Stimulated activated CD8-positive, alpha-beta memory T cell treated with anti-CD3 and anti-CD28 coated beads, Interleukin-4, amount 100 ng/mL, for 1 hour (primary cell): ENCODE results near the gene SMG5.

Experiments used
- DNase-seq, 2 donors: peaks; one replicate each; pipeline ENCODE4 v3.0.0-alpha.2; 2020; ENCODE audit warnings: low read depth in 2 of 2, low spot score in 1 of 2

The SMG5 gene

GRCh38 chr1:156213644-156213966, 69.0 kb downstream of the SMG5 start:
- DNase-seq: no peak

- DNase-seq: peak; percentile 90 to 91
Measured at GRCh38 chr1:156212833-156213643, 69.6 kb downstream of the SMG5 start, which contains the start of gene PMF1. Gene PMF1, plus strand, starts transcription at chr1:156213007. Its CDS starts 9 bp downstream, at chr1:156213016.

- DNase-seq: no peak
Measured at GRCh38 chr1:156212130-156212529, 70.5 kb downstream of the SMG5 start.

- DNase-seq: no peak
Measured at GRCh38 chr1:156211243-156211642, 71.4 kb downstream of the SMG5 start.

- DNase-seq: no peak
Measured at GRCh38 chr1:156204686-156205085, 77.9 kb downstream of the SMG5 start.

- DNase-seq: no peak
Measured at GRCh38 chr1:156203331-156203730, 79.3 kb downstream of the SMG5 start.

GRCh38 chr1:156200044-156200443, 82.6 kb downstream of the SMG5 start:
- no peak for DNase-seq
